SK-N-MC (cell line): ENCODE results near the gene ELF2.

ENCODE experiments used
- EZH2 ChIP-seq: fragments of 200-600 bp; sonication (generic); IDR thresholded peaks from one replicate; pipeline ENCODE4 v1.6.1; 2017; ENCODE audit warnings: antibody characterized with exemption
- POLR2AphosphoS5 ChIP-seq: IDR thresholded peaks from 2 replicates; pipeline ENCODE4 v1.6.1; 2012; ENCODE audit warnings: mild to moderate bottlenecking, low read depth, low read length, borderline replicate concordance

DNA sequence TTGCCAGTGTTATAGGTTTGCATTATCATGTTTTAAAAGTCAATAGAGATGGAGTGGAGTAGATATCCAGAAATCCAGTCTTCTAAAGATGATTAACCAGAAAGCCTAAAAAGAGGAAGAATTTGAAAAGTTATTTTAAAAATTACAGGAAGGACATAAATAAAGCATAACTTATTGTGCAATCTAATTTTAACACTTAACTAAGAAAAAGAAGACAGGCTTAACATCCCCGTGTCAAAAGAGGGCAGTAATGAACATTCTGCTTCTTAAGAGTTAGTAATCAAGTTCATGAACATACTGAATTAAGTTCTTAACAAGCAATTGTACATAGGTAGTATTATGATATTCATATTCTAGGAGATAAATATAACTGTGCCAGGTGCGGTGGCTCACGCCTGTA, 39.3 kb downstream of the ELF2 start:
- TF ChIP-seq POLR2AphosphoS5 (no peak), EZH2 (no peak)
